SIG-M5 treated with dmso at 0.1 percent for 504 hours (cell line): ENCODE results near the gene CC2D1A.
"Not testable (repeated sequence)": the region's sequence is repeated elsewhere in the genome, so short reads cannot be mapped to it uniquely, and the experiment has no call there.

Experiments
- DNase-seq: peaks from one replicate; lab custom pipeline; 2025; ENCODE audit not compliant: unreplicated experiment; lab: John Stamatoyannopoulos, UW

The CC2D1A gene

DNA sequence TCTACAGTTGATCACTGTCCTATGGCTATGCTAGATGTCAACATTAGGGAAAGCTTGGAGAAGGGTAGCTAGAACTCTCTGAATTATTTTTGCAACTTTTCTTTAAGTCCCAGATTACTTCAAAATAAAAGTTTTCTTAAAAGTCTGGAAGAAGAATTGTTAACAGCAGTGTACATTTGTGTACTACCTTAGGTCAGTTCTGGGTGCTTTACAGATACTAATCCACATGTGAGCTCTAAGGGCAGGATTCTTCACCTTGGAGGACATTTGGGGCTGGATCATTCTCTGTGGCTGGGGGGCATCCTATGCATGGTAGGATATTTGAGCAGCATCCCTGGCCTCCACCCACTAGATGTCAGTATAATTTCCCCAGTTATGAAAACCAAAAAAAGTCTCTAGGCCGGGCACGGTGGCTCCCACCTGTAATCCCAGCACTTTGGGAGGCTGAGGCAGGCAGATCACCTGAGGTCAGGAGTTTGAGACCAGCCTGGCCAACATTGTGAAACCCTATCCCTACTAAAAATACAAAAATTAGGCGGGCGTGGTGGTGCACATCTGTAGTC is 2.9 kb upstream of the CC2D1A start:
- DNase-seq: peak; percentile 34

DNA sequence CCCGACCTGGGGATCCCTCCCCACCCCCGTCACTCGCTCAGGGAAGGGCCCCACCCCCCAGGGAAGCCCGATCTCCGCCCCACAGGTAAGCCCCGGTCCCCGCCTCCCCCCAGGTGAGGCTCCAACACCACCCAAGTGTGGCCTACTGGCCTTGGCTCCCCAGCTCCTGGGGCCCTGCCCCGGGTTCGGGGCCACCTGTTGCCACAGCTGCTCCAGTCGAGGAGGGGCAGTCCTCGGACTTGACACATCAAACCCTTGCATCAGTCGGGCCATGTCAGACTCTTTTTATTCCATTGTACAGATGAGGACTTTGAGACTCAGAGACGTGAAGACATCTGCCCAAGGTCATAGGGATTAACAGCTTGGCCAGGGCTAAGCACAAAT is 512 bp downstream of the CC2D1A start:
- DNase-seq: no peak

DNA sequence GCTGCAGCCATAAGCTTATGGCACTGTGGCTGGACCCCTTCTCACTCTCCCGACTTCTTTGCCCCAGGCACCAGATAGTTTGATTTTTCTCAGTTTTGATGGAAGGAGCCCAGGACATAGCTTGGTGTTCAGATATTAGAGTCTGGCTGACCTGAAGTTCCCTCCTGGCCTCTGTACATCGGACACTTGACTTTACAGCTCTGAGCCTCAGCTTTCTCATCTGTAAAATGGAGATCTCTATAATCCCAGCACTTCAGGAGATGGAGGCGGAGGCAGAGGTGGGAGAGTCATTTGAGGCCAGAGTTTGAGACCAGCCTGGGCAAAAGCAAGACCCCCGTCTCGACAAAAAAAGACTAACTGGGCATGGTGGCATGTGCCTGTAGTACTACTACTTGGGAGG is 909 bp downstream of the CC2D1A start:
- DNase-seq: no peak

DNA sequence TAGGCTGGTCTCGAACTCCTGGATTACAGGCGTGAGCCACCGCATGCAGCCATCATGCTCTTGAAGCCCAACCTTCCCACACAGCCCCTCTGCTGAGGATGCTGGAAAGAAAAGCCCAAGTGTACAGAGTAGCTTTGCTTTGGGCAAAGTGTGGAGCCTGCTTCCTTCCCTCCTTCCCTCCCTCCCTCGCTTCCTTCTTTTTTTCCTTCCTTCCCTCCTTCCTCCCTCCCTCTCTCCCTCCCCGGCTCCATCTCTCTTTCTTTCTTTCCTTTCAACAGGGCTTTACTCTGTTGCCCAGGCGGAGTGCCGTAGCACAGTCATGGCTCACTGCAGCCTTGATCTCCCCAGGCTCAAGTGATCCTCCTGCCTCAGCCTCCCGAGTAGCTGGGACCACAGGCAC is 2.7 kb downstream of the CC2D1A start:
- no peak for DNase-seq

DNA sequence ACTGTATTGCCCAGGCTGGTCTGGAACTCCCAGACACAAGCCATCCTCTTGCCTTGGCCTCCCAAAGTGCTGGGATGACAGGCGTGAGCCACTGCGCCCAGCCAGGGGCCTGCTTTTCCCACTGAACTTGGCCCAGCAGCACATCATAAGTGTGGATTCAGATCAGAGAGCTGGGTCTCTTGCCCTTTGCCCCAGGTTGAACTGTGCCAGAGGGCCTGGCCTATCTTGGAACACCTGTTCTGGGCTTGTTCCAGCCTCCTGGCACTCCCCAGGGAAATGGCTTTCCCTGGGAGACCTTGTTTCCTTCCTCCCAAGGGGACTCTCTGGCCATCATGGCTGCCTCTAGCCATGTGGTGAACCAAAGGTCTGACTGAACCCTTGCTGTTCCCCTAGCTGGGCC is 3.4 kb downstream of the CC2D1A start:
- no peak for DNase-seq

- DNase-seq: no peak
These were observed 7.4 kb downstream of the CC2D1A start for GRCh38 chr19:13913352-13913751.

- DNase-seq: no peak
These were observed 8.8 kb downstream of the CC2D1A start for GRCh38 chr19:13914777-13915176.

- DNase-seq: no peak
These were observed 11.9 kb downstream of the CC2D1A start for GRCh38 chr19:13917888-13918406.

DNA sequence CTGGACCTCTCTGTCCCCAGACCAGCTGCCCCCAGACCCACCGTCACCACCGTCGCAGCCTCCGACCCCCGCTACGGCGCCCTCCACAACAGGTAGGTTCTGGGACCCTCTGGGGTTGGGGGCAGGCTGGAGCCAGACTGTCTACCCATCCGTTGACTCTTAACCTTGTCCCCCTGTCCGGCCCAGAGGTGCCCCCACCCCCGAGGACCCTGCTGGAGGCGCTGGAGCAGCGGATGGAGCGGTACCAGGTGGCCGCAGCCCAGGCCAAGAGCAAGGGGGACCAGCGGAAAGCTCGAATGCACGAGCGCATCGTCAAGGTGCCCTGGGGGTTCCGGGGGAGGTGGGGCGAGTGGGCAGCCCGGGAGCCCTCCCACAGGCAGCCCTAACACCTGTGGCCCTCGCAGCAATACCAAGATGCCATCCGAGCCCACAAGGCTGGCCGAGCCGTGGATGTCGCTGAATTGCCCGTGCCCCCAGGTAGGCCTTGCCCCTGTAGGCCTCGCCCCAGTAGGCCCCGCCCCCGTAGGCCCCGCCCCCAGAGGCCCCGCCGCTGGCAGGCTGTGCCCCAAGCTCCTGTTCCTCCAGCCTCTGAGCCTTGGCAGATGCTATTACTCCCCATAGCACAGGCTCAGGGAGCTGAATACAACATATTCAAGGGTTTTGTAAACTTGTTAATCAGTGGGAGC is 12.9 kb downstream of the CC2D1A start:
- DNase-seq: no peak

DNA sequence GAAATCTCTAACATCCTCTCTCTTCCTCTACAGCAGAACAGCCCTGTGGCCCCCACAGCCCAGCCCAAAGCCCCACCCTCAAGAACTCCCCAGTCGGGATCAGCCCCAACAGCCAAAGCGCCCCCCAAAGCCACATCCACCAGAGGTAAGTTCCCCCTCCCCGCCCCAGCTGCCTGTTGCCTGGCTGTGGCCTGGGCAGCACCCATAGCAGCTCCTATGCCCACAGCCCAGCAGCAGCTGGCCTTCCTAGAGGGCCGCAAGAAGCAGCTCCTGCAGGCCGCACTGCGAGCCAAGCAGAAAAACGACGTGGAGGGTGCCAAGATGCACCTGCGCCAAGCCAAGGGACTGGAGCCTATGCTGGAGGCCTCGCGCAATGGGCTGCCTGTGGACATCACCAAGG is 14.5 kb downstream of the CC2D1A start:
- no peak for DNase-seq

GRCh38 chr19:13920940-13921747 is 15.1 kb downstream of the CC2D1A start:
- peak; percentile 49 for DNase-seq

- DNase-seq: not testable (repeated sequence)
These were observed 16.1 kb downstream of the CC2D1A start for GRCh38 chr19:13922118-13922517.

GRCh38 chr19:13923194-13923987 is 17.4 kb downstream of the CC2D1A start:
- no peak for DNase-seq

DNA sequence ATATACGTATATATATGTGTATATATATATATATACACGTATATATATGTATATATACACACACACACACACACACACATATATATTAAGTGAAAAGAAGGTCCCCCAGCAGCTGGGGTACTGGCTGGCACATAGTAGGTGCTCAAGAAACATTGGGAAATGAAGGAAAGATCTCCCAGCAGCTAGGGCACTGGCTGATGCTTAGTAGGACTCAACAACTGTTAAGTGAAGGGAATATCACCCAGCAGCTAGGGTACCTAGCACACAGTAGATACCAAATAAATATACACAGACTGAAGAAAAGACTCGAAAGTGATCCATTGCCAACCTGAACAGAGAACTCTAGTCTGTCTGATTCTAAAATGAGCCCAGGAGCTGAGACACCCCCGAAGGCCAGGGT is 20.0 kb downstream of the CC2D1A start:
- no peak for DNase-seq

- no peak for DNase-seq
These were observed 20.7 kb downstream of the CC2D1A start for GRCh38 chr19:13926715-13927114.

- no peak for DNase-seq
These were observed 23.3 kb downstream of the CC2D1A start for GRCh38 chr19:13929340-13929739.

DNA sequence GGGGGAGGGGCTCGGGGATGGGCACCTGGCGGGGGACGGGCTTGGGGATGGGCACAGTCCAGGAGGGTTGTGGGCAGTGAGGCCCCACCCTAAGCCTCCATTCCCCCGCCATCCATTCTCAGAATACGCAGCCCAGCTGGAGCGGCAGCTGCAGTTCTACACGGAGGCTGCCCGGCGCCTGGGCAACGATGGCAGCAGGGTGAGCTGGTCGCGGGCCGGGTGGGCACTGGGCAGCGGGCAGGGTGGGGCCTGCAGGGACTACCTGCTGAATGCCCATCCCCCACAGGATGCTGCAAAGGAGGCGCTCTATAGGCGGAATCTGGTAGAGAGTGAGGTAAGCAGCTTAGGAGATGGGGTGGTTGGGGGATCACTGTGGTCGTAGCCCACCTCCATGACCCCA is 24.0 kb downstream of the CC2D1A start:
- no peak for DNase-seq

DNA sequence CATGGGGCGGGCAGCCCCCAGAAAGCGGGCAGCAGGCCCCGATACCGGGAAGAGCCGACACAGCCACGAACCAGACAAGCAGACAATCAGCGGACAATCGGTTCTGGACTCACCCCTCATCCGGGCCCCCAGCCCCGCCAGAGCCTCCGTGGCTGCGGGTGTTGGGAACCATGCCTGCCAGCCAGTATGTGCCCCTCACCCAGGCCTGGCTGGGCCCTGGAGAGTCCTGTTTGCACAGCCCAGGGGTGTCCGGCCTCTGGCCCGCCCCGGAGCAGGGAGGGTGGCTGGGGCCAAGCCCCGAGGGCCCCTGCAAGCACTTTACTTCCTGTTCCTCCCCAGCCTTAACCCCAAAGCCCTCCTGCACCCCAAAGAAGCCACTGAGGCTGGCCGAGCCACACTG is 24.4 kb downstream of the CC2D1A start:
- no peak for DNase-seq

- no peak for DNase-seq
These were observed 25.6 kb downstream of the CC2D1A start for GRCh38 chr19:13931391-13932148.

GRCh38 chr19:13932149-13932637 is 26.2 kb downstream of the CC2D1A start:
- DNase-seq: no peak
